ELF-1 (cell line): ENCODE data around the gene DHX30.
"Not testable (repeated sequence)": the region's sequence is repeated elsewhere in the genome, so short reads cannot be mapped to it uniquely, and the experiment has no call there.

ENCODE experiments used
- DNase-seq: peaks from one replicate; pipeline ENCODE4 v3.0.0-alpha.2; 2016; ENCODE audit warnings: low read depth, low spot score

The DHX30 gene

GRCh38 chr3:47877719-47878118 lies 74.8 kb downstream of the DHX30 start:
- no peak for DNase-seq

DNA sequence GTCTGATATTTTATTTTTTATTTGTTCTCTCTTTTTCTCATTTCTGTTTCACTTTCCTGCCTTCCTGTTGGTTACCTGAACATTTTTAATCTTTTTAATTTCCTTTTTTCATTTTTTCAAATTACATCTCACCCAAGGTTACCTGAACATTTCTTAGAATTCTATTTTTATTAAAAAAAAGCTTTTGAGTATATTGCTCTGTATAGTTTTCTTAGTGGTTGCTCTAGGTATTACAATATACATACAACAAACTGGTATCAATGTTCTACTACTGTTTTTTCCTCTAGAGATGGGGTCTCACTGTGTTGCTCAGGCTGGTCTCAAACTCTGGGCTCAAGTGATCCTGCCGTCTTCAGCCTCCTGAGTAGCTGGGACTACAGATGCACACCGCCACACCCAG lies 79.4 kb downstream of the DHX30 start:
- DNase-seq, result no peak

DNA sequence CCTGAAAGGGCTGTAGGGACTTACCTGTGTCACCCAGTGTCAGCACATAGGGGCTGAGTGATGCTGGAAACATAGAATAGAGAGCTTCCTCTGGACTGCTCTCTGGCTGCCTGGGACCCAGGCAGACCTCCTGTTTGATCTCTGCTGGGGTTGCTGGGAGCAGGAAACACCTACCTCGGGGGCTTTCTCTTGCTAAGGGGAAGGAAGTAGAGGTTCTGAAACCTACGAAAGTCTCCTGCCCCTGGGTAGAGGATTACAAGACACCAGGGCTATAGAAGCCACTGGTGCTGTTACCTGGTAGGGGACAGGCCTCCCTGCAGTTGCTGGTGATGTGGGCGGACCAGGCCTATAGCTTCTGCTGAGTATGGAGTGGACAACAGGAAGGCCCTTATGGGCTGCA lies 81.7 kb downstream of the DHX30 start:
- peak; percentile 10 for DNase-seq

DNA sequence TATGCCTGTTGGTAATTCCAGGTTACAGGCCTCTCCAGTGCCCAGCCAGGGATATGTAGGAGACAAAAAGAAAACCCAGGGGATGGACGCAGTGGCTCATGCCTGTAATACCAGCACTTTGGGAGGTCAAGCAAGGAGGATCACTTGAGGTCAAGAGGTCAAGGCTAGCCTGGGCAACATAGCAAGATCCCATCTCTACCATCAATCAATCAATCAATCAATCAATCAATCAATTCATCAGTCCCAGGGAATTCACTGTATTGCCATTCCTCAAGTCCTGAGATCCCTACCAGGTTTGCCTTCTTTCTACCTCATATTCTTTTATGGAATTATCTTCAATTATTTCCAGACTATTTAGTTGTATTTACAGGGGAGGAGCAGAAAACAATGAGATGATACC lies 82.2 kb downstream of the DHX30 start:
- DNase-seq, result no peak

DNA sequence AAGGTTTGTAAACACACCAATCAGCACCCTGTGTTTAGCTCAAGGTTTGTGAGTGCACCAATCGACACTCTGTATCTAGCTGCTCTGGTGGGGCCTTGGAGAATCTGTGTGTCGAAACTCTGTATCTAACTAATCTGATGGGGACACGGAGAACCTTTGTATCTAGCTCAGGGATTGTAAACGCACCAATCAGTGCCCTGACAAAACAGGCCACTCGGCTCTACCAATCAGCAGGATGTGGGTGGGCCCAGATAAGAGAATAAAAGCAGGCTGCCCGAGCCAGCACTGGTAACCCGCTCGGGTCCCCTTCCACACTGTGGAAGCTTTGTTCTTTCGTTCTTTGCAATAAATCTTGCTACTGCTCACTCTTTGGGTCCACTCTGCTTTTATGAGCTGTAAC lies 85.1 kb downstream of the DHX30 start:
- not testable (repeated sequence) for DNase-seq

DNA sequence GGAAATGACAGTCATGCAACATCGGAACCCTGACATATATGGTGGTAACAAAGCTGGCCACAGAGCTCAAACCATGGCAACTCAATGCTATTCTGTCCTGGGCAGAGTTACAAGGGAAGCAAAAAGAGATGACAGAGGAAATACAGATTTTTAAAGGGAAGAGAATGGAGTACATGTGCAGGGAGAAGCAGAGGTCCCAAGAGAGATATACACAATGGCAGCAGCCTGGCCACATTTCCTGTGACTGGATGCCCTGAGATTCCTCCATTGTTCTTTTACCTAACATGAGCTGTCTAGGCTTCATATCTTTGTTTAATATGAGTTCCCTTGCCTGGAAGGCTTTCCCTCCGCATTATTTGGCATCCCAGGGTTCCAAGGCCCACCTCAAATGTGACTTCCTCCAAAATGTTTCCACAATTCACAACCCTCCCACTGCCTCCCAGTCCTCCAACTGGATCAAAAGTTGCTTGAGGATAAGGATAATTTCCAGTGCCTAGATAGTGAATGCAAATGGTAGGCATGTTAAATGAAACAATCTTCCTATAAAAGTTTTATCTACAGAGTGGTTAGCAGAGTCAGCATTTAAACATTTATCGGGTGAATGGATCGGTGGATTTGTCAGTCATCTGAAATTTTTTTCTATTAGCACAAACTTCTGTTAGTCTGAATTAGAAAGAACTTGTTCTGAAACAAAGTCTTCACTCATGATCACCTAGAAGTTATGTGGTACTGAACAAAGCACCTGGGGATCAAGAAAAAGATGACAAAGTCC lies 86.2 kb downstream of the DHX30 start:
- no peak for DNase-seq

DNA sequence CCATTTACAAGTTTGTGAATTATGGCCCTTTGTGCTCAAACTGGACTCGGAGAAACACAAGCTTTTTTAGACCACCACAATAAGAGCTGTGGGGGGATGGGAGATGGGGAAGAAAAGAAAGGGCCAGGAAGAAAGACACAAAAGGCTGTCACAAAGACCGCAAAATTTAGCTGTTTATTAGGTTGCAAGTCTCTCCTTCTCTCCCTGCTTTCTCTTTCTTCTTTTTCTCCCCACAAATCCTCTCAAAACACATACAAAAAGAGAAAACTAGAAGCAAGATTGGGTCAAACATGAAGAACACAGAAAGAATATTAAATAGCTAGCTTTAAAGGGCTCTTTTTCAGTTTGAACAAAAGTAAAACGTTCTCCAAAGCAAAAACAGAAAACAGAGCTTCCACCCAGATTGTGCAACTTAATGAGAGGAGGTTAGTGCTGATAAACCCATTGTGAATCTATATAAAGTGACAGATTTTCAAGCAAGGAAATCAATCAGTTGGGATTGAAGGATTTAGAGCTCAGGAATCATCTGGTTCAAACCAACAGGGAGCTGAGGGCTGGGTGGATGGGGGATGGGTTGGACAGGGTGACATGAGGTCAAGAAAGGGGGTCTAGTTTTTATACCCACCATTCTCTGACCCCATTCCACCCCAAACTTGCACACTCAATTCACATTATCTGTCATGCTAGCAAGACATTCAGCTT lies 87.3 kb downstream of the DHX30 start:
- DNase-seq, result no peak

DNA sequence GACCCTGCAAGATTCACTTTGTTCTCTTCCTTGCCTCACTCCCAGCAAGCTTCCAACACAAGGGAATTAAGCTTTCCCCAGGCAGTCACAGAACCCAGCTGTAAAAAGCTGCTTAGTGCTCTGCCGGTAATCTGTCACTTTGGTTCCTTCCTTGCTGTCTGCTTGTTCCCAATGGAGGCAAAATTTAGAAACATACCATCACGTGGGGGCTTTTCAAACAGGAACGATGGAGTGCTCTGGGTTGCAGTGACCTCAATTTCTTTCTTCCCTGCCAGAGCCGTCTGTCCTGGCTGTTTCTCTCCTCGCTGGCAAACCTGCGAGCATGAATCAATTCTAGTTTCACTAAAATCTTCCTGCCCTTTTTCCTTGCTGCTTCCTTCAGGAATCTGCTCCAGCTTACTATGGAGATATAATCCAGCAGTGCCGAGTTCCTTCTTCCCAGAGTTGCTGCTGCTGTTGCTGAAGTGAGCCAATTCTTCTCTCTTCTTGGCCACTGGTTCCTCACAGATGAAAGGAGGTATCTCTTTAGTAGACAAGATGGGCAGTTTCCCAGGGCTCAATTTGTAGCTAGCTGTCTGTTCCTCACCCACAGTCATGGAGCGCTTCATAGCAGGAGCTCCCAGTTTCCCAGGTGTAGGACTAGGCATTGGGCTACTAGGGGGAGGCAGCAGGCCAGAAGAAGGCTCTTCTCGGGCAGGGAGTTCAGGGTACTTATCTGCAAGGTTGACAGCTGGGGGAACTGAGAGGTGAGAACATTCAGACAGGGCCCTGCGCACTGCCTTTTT lies 88.1 kb downstream of the DHX30 start:
- DNase-seq, result peak; percentile 44

GRCh38 chr3:47891613-47892005 lies 88.7 kb downstream of the DHX30 start:
- DNase-seq, result no peak

GRCh38 chr3:47892286-47893040 lies 89.5 kb downstream of the DHX30 start:
- no peak for DNase-seq

GRCh38 chr3:47895241-47895640 lies 92.3 kb downstream of the DHX30 start:
- no peak for DNase-seq

GRCh38 chr3:47896736-47897135 lies 93.8 kb downstream of the DHX30 start:
- DNase-seq, result no peak

- DNase-seq, result no peak
Observed at GRCh38 chr3:47897954-47898353, 95.0 kb downstream of the DHX30 start.

GRCh38 chr3:47899495-47900108 lies 96.7 kb downstream of the DHX30 start:
- DNase-seq, result no peak
